Natural killer cell treated with Interleukin-12 subunit alpha and Interleukin-12 subunit beta and Interleukin-15 and Interleukin-18, amount 100 ng/mL, for 72 hours (primary cell): ENCODE measurements around the gene PRPSAP1. TPM values are rescaled to one million over a fixed set of nuclear protein-coding genes. Genes with fewer than 3 reads are reported as not detected.
A peak's percentile ranks its signal among the peaks of the same experiment; 100 is the strongest.

Experiments
- ATAC-seq, 2 donors: fragments of 150-1000 bp; cut with Tn5 transposase in 1 of 2; sonication (Bioruptor Pico), chemical (Tn5 transposase) in 1 of 2; 2 replicates each; pipeline ENCODE4 v1.10.0; 2021
- DNase-seq: peaks from one replicate; pipeline ENCODE4 v3.0.0; 2022; ENCODE audit warnings: low spot score
- H3K27ac Mint-ChIP-seq, 2 donors: 1 replicate in 1 of 2; 2 replicates in 1 of 2; pipeline ENCODE4 v1.8.0; 2022; ENCODE audit warnings: mixed read lengths in 2 of 2, mild to moderate bottlenecking in 1 of 2, moderate library complexity in 1 of 2
- H3K27me3 Mint-ChIP-seq, 2 donors: 1 replicate in 1 of 2; 2 replicates in 1 of 2; pipeline ENCODE4 v1.8.0; 2022; ENCODE audit warnings: mixed read lengths in 2 of 2
- H3K36me3 Mint-ChIP-seq: one replicate; pipeline ENCODE4 v1.8.0; 2022; ENCODE audit warnings: mixed read lengths
- H3K4me1 Mint-ChIP-seq, 2 donors: 1 replicate in 1 of 2; 2 replicates in 1 of 2; pipeline ENCODE4 v1.8.0; 2022; ENCODE audit warnings: low read depth in 2 of 2, mixed read lengths in 2 of 2, mild to moderate bottlenecking in 1 of 2
- H3K4me3 Mint-ChIP-seq: one replicate; pipeline ENCODE4 v1.8.0; 2022; ENCODE audit warnings: mixed read lengths
- H3K9me3 Mint-ChIP-seq: 2 replicates; pipeline ENCODE4 v1.8.0; 2022; ENCODE audit warnings: mixed read lengths
- total RNA-seq, 2 donors: library from RNA; stranded (reverse); gene quantifications; one replicate each; pipeline ENCODE4 v1.2.3, GENCODE V29; 2022

Gene PRPSAP1
- total RNA-seq, 2 donors from 2014 or later, result 45.0 to 57.4 TPM

DNA sequence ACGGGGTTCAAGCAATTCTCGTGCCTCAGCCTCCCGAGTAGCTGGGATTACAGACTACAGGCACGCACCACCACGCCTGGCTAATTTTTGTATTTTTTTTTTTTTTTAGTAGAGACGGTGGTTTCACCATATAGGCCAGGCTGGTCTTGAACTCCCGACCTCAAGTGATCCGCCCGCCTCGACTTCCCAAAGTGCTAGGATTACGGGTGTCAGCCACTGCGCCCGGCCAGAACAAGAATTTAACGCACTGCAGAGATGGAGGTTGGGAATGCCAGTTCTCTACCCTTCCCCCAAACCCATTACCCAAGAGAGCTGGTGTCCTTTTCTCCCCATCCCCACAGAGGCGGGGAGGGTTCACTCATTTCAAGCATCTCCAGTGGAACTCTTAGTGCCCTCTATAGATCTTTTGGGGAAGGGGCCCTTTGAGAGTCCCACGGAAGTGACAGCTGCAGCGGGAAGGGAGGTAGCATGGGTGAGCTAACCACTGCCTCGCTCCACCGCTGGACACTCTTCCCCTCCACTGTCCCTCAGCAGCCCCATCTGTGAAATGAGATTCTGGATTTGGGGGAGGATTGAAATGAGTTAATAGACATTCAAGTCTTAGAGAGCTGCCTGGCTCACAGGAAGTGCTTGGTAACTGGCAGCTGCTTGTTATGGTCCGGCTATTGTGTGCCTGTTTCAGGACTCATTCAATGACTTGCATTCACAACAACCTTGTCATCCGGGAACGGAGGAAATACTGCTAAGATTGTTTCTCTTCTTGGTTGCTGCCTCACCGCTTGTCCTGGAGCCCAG, 92.1 kb downstream of the PRPSAP1 start:
- DNase-seq (no peak), ATAC-seq (no peak)
- Mint-ChIP-seq H3K27ac (peak overlapping the region; percentile 97 to 100), H3K4me1 (peaks cover 36 to 39% of the 10 kb centered on the region in 2 donors), H3K4me3 (peak overlapping the region; percentile 84), H3K27me3 (no peaks in the 10 kb centered on the region), H3K36me3 (no peaks in the 10 kb centered on the region), H3K9me3 (no peaks in the 10 kb centered on the region)

DNA sequence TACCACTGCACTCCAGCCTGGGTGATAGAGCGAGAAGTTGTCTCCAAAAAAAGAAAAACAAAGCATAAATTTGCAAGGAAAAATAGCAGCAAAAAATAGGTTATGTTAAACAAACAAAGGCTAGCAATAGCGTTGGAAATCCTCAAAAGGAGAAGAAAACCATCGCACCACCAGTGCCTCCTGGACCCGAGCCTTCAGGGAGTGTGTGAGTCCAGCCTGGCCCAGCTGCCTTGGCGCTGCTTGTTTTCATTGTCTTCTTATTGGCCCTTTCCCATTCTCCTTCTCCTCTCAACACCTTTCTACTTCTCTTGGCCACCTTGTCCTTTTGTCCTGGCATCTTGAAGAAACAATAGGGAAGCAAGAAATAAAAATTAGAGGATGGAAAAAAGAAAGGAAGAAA, 93.0 kb downstream of the PRPSAP1 start:
- H3K9me3 Mint-ChIP-seq, result no peaks in the 10 kb centered on the region
- H3K27me3 Mint-ChIP-seq, result no peaks in the 10 kb centered on the region
- H3K4me1 Mint-ChIP-seq, result peaks cover 45 to 46% of the 10 kb centered on the region in 2 donors
- DNase-seq (no peak), ATAC-seq (no peak)
- no peaks in the 10 kb centered on the region for H3K36me3 Mint-ChIP-seq
- peak overlapping the region; percentile 86 to 97 for H3K27ac Mint-ChIP-seq
- H3K4me3 Mint-ChIP-seq, result peak overlapping the region; percentile 13

DNA sequence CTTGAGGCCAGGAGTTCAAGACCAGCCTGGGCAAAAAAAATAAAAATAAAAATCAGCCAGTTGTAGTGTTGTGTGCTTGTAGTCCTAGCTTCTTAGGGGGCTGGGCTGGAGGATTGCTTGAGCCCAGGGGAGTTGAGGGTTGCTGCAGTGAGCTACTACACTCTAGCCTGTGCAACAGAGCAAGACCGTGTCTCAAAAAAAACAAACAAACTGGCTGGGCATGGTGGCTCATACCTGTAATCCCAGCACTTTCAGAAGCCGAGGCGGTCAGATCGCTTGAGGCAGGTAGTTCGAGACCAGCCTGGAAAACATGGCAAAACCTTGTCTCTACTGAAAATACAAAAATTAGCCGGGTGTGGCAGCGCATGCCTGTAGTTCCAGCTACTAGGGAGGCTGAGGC, 93.5 kb downstream of the PRPSAP1 start:
- H3K4me3 Mint-ChIP-seq, result no peak overlapping the region
- no peak for ATAC-seq
- H3K27ac Mint-ChIP-seq, result peak overlapping the region; percentile 53 to 97
- no peaks in the 10 kb centered on the region for H3K36me3 Mint-ChIP-seq
- no peak for DNase-seq
- no peaks in the 10 kb centered on the region for H3K27me3 Mint-ChIP-seq
- H3K9me3 Mint-ChIP-seq, result no peaks in the 10 kb centered on the region
- peaks cover 50% of the 10 kb centered on the region in 2 donors for H3K4me1 Mint-ChIP-seq

Other genes with a start within 250 kb of the PRPSAP1 start
- under 1 TPM; 0.48 to 0.95 TPM for gene FOXJ1, start 212.7 kb downstream of the PRPSAP1 start, total RNA-seq
- gene RNF157, start 113.4 kb downstream of the PRPSAP1 start, total RNA-seq, result 100 to 1,000 TPM in 1 of 2 donors, 10 to 100 TPM in 1; 46.6 to 124 TPM
- 100 to 1,000 TPM; 216 to 262 TPM for gene UBALD2, start 88.6 kb downstream of the PRPSAP1 start, total RNA-seq
- gene QRICH2, start 45.6 kb downstream of the PRPSAP1 start, total RNA-seq, result 1 to 10 TPM; 4.1 to 5.9 TPM
- 10 to 100 TPM; 13.9 to 14.5 TPM for gene SPHK1, start 30.7 kb upstream of the PRPSAP1 start, total RNA-seq
- gene UBE2O, start 99.2 kb upstream of the PRPSAP1 start, total RNA-seq, result 10 to 100 TPM; 46.7 to 66.9 TPM
- under 1 TPM in 1 of 2 donors, not detected in 1; 0.78 TPM for gene AANAT, start 113.7 kb upstream of the PRPSAP1 start, total RNA-seq
- 100 to 1,000 TPM; 156 to 234 TPM for gene RHBDF2, start 147.5 kb upstream of the PRPSAP1 start, total RNA-seq
- gene CYGB, start 183.8 kb upstream of the PRPSAP1 start, total RNA-seq, result 1 to 10 TPM; 1.0 to 2.9 TPM
- gene PRCD, start 186.1 kb upstream of the PRPSAP1 start, total RNA-seq, result under 1 TPM in 1 of 2 donors, not detected in 1; 0.78 TPM
- under 1 TPM in 1 of 2 donors, not detected in 1; 0.62 TPM for gene ST6GALNAC2, start 231.9 kb upstream of the PRPSAP1 start, total RNA-seq